Loucy (cell line): Measurements from ENCODE around the gene AEBP2.

Experiments used
- CTCF ChIP-seq: fragments of 200-600 bp; sonication (generic); conservative IDR thresholded peaks from 2 replicates; pipeline ENCODE4 v1.5.1; 2014; ENCODE audit warnings: mild to moderate bottlenecking, antibody characterized with exemption, low read length
- EZH2phosphoT487 ChIP-seq: fragments of 200-600 bp; IDR thresholded peaks from 2 replicates; pipeline ENCODE4 v1.6.1; 2018; ENCODE audit warnings: antibody characterized with exemption, mild to moderate bottlenecking, moderate library complexity, borderline replicate concordance

DNA sequence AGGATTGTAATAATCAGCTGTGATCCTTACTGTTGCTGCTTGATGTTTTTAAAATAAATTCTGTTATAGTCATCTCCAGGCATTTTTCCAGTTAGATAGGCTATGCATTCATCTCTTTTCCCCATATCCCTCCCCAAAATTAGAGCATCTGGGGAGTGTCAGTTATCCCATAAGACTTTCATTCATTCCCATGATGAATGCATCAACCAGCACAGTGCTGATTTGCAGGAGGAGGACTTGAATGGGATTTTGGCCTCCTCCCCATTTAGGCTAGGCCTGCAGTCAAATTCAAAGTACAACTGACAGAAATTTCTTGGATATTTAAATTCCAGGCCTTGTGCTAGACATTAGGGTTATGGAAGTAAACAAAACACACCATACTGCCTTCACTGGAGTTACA, 99.8 kb downstream of the AEBP2 start:
- TF ChIP-seq CTCF (no peak), EZH2phosphoT487 (no peak)
